HG03064 (cell line): Measurements from ENCODE around the gene LAIR2.
"Not testable (repeated sequence)": the region's sequence is repeated elsewhere in the genome, so short reads cannot be mapped to it uniquely, and the experiment has no call there.

Experiments used
- ATAC-seq: cut with Tn5 transposase; IDR thresholded peaks from one replicate; pipeline ENCODE4 v1.9.1; 2021; ENCODE audit warnings: low read depth; ENCODE audit not compliant: unreplicated experiment

LAIR2 gene

DNA sequence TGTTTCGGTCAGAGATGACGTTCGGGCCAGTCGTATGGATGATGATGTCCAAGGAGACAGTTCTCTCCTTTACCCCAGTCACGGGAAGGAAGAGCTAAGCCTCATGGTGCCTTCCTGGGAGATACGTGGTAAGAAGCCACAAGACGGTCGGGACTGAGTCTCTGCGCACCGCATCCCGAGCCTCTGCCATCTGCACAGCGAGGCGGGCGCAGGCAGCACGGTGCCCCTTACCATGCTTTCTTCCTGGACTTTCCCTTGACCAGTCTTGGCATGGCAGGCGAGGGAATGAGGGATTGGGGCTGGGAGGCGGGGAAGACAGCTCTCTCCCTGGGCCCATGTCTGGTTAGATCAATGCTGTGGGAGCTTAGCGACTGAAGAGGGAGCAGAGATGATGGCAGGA is 10.1 kb upstream of the LAIR2 start:
- no peak for ATAC-seq

GRCh38 chr19:54493056-54493455 is 9.6 kb upstream of the LAIR2 start:
- ATAC-seq: not testable (repeated sequence)

GRCh38 chr19:54493967-54494585 is 8.6 kb upstream of the LAIR2 start:
- ATAC-seq: no peak

GRCh38 chr19:54495284-54495683 is 7.3 kb upstream of the LAIR2 start:
- ATAC-seq: not testable (repeated sequence)

GRCh38 chr19:54497747-54498450 is 4.7 kb upstream of the LAIR2 start:
- not testable (repeated sequence) for ATAC-seq

GRCh38 chr19:54498451-54498772 is 4.2 kb upstream of the LAIR2 start:
- ATAC-seq: not testable (repeated sequence)

GRCh38 chr19:54505542-54505941 is 2.9 kb downstream of the LAIR2 start:
- ATAC-seq: not testable (repeated sequence)

GRCh38 chr19:54506079-54506478 is 3.4 kb downstream of the LAIR2 start:
- no peak for ATAC-seq

DNA sequence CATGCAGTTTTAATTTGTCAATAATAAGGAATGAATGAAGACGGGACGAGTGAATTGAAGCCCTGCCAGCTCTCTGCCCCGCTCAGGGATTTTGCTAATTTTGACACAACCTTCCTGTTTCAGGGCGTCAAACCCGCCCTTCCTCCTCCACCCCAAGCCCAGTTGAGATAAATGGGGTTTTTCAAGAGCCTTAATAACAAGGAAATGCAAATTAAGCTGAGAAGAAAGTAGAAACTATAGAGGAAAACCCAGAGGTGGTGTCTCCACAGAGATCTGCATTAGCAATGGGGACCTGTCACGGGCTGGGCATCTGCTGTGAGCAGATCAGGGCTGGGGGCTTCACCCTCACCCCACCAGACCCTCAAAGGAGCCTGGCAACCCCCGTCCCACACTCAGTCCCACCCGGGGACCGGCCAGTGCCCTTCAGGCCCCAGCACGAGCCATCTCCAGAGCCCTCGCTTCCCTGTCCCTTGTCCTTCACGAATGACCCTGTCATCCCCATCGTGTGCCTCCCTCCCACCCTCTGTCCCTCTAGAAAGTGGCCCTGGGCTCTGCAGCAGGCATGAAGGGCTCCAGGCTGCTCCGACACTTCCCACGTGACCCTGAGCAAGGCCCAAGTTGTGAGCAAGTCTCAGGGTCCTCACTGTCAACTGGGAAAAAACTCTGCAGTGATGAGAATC is 4.5 kb downstream of the LAIR2 start:
- not testable (repeated sequence) for ATAC-seq

- no peak for ATAC-seq
Measured at GRCh38 chr19:54507824-54508223, 5.2 kb downstream of the LAIR2 start.

GRCh38 chr19:54508487-54508886 is 5.9 kb downstream of the LAIR2 start:
- not testable (repeated sequence) for ATAC-seq

- ATAC-seq: not testable (repeated sequence)
Measured at GRCh38 chr19:54509200-54509940, 6.7 kb downstream of the LAIR2 start.

- ATAC-seq: no peak
Measured at GRCh38 chr19:54515156-54515555, 12.5 kb downstream of the LAIR2 start.

DNA sequence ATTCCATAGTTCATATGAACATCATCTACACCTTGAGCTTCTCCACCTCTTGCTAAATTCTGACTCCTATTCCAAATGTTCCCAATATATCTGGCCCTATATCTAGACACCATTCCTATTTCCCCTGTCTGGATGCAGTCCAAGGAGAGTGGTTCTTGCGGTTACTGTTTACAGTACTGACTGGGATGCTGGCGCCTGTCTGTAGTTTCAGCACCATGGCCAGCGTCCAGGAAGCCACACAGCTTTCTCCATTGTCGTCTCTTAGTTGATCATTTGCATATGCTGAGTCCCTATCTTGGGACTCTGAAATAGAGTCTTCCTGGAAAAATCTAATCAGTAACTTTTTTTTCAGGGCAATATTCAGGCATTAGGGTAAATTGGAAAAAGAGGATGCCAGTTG is 14.9 kb downstream of the LAIR2 start:
- ATAC-seq: no peak

DNA sequence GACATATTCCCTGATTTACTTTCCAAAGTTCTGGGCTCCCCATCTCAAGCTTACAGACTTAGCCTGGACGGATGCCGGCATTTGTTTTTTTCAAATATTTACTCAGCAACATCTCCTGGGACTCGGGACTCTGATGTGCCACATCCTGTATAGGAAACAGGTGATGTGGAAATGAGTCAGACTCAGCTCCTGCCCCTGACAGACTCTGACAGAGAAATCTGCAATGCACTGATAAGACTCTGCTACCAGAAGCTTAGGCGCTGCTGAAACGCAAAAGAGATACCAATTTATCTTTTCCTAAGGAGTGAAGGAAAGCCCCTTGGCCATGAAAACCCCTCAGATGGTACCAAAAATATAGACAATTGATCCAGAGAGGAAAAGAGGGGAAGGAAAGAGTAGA is 16.2 kb downstream of the LAIR2 start:
- ATAC-seq: no peak

DNA sequence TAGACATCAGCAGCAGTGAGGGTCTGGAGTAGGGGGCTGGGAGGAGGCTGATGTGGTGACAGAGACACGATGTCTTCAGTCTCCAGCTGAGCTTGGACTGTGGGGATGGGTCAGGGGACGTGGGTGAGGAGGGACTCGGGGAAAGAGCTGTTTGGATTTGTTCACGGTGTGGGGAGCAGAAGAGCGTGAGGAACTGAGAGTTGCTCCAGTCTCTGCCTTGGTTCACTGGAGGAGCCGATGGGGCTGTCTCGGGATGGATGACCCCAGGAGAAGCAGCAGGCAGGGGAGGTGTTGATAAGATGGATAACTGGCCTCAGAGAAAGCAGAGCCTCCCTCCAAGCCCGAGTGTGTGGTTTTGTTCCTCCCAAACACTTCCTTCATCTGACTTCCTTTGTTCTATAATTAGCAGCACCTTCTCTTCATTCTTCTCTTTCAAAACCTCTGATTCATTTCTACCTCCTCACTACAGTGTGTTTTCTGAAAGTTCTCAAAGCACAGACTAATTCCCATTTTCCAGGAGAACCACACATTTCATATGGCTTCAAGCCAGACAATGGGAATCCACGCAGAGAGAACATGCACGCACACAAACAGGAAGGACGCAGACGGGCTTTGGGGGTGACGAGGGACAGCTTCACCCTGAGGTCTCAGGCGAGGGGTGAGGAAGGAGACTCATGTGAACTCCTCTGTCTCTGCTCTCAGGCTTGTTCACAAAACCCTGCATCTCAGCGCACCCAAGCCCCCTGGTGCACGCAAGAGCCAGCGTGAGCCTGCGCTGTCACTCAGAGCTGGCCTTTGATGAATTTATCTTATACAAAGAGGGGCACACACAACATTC is 18.6 kb downstream of the LAIR2 start:
- no peak for ATAC-seq

- ATAC-seq: no peak
Measured at GRCh38 chr19:54521860-54522513, 19.4 kb downstream of the LAIR2 start.

DNA sequence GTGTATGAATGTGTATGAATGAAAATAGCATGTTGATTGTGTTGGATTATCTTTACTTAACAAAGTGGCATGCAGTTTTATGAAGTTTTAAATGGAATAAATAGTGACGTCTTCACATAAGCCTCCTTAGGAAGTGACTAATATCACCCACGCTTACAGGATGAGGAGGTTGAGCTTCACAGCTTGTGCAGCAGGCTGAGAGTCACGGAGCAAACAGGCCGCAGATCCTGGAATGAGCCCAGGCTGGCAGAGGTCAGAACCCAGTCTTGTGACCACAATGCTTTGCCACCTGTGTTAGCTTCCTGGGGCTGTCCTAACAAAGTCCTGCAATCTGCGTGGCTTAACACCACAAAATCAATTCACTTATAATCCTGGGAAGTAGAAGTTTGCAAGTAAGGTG is 20.8 kb downstream of the LAIR2 start:
- ATAC-seq: no peak

GRCh38 chr19:54525636-54526035 is 23.0 kb downstream of the LAIR2 start:
- ATAC-seq: no peak

GRCh38 chr19:54526972-54527371 is 24.3 kb downstream of the LAIR2 start:
- ATAC-seq: no peak
